Measurements from ENCODE around the gene PLEKHG1. TPM values are rescaled to one million over a fixed set of nuclear protein-coding genes. Genes with fewer than 3 reads are reported as not detected.

Gene PLEKHG1
- total RNA-seq, 1 experiment from 2014 or later = 4.5 TPM

DNA sequence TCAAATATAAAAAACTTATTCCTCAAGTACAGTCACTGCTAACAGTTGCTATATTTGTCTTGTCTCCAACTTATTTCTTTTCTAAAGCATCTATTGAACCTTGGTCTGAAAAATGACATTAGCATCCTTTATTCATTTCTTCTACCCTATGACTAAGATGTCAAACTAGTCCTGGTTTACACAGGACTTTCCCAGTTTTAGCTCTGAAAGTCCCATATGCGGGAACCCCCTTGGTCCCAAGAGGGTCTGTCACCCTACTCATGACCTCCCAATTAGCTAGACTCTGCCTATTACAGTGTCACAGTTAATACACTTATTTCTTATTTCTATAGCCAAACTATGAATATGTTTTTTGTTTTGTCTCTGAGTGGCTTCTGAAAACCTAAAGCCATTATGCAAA, 37.1 kb downstream of the PLEKHG1 start:
- no peaks in the 10 kb centered on the region for H3K36me3 ChIP-seq (ENCODE audit: insufficient read depth, low read length, poor library complexity, severe bottlenecking)
- H3K9me3 ChIP-seq (ENCODE audit: low read depth, low read length, poor library complexity, severe bottlenecking) = no peaks in the 10 kb centered on the region
- H3K27ac ChIP-seq (ENCODE audit: low read depth, low read length, poor library complexity, severe bottlenecking) = no peak overlapping the region
- H3K27me3 ChIP-seq (replicated peaks; ENCODE audit: insufficient read depth, low read depth, low read length, poor library complexity) = no peaks in the 10 kb centered on the region
- ChIA-PET CTCF (interaction anchor here (0.7 kb wide), 1 partner anchor 19 kb away, joined by 3 read pairs; no protein-coding TSS in a partner anchor), POLR2A (ENCODE audit: low non-redundant PET) (no interaction called here)
- BruUV-seq (replicated peaks) = no TSS peak
- intact Hi-C loops (cut with micrococcal nuclease; ENCODE audit: unreplicated experiment) = no loop called here
- no peak overlapping the region for H3K4me3 ChIP-seq (ENCODE audit: low read depth, low read length, poor library complexity, severe bottlenecking)
- no peak for TF ChIP-seq EZH2 (IDR thresholded peaks at IDR 0.05; ENCODE audit: borderline replicate concordance, low read depth, low read length, poor library complexity, severe bottlenecking)
- TF ChIP-seq, protein P1, sequence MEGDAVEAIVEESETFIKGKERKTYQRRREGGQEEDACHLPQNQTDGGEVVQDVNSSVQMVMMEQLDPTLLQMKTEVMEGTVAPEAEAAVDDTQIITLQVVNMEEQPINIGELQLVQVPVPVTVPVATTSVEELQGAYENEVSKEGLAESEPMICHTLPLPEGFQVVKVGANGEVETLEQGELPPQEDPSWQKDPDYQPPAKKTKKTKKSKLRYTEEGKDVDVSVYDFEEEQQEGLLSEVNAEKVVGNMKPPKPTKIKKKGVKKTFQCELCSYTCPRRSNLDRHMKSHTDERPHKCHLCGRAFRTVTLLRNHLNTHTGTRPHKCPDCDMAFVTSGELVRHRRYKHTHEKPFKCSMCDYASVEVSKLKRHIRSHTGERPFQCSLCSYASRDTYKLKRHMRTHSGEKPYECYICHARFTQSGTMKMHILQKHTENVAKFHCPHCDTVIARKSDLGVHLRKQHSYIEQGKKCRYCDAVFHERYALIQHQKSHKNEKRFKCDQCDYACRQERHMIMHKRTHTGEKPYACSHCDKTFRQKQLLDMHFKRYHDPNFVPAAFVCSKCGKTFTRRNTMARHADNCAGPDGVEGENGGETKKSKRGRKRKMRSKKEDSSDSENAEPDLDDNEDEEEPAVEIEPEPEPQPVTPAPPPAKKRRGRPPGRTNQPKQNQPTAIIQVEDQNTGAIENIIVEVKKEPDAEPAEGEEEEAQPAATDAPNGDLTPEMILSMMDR (conservative IDR thresholded peaks at IDR 0.05; ENCODE audit: low read depth, low read length) = no peak
- peaks cover 27% of the 10 kb centered on the region for H3K4me1 ChIP-seq (ENCODE audit: insufficient read depth, low read length, poor library complexity, severe bottlenecking)
- DNase-seq (ENCODE audit: low spot score) = no peak

GRCh38 chr6:150637266-150637665, 37.6 kb downstream of the PLEKHG1 start:
- Histone ChIP-seq H3K36me3 (ENCODE audit: insufficient read depth, low read length, poor library complexity, severe bottlenecking) (no peaks in the 10 kb centered on the region), H3K4me3 (ENCODE audit: low read depth, low read length, poor library complexity, severe bottlenecking) (no peak overlapping the region), H3K27me3 (replicated peaks; ENCODE audit: insufficient read depth, low read depth, low read length, poor library complexity) (no peaks in the 10 kb centered on the region), H3K9me3 (ENCODE audit: low read depth, low read length, poor library complexity, severe bottlenecking) (no peaks in the 10 kb centered on the region), H3K27ac (ENCODE audit: low read depth, low read length, poor library complexity, severe bottlenecking) (no peak overlapping the region), H3K4me1 (ENCODE audit: insufficient read depth, low read length, poor library complexity, severe bottlenecking) (peaks cover 32% of the 10 kb centered on the region)
- intact Hi-C loops (cut with micrococcal nuclease; ENCODE audit: unreplicated experiment) = no loop called here
- BruUV-seq (replicated peaks) = no TSS peak
- POLR2A ChIA-PET (ENCODE audit: low non-redundant PET) = no interaction called here
- no peak for TF ChIP-seq EZH2 (IDR thresholded peaks at IDR 0.05; ENCODE audit: borderline replicate concordance, low read depth, low read length, poor library complexity, severe bottlenecking)
- TF ChIP-seq, protein P1 (conservative IDR thresholded peaks at IDR 0.05; ENCODE audit: low read depth, low read length) = no peak
- no peak for DNase-seq (ENCODE audit: low spot score)
- CTCF ChIA-PET = interaction anchor here (0.7 kb wide), 1 partner anchor 20 kb away, joined by 3 read pairs; no protein-coding TSS in a partner anchor

DNA sequence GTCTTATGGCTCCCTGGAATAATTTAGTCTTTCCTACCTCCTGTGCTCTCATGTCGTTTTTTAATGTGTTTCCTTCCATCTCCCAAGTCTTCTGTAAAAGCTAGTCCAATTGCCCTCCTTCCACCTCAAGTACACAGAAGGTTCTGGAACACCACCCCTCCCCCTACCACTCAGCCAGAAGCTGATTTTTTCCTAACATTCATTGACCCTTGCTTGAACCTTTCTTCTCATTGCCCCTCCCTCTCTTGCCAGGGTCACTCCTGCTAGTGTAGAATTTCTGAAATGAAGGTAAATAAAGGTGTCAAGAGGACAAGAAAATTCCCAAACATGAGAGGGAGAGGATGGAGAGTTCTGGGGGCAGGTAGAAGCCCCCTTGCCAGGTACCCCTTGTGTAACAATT, 38.6 kb downstream of the PLEKHG1 start:
- Histone ChIP-seq H3K36me3 (ENCODE audit: insufficient read depth, low read length, poor library complexity, severe bottlenecking) (no peaks in the 10 kb centered on the region), H3K4me3 (ENCODE audit: low read depth, low read length, poor library complexity, severe bottlenecking) (no peak overlapping the region), H3K4me1 (ENCODE audit: insufficient read depth, low read length, poor library complexity, severe bottlenecking) (peaks cover 39% of the 10 kb centered on the region), H3K27me3 (replicated peaks; ENCODE audit: insufficient read depth, low read depth, low read length, poor library complexity) (no peaks in the 10 kb centered on the region), H3K9me3 (ENCODE audit: low read depth, low read length, poor library complexity, severe bottlenecking) (no peaks in the 10 kb centered on the region), H3K27ac (ENCODE audit: low read depth, low read length, poor library complexity, severe bottlenecking) (no peak overlapping the region)
- DNase-seq (ENCODE audit: low spot score) = no peak
- POLR2A ChIA-PET (ENCODE audit: low non-redundant PET) = no interaction called here
- no TSS peak for BruUV-seq (replicated peaks)
- TF ChIP-seq EZH2 (IDR thresholded peaks at IDR 0.05; ENCODE audit: borderline replicate concordance, low read depth, low read length, poor library complexity, severe bottlenecking) = no peak
- TF ChIP-seq, protein P1 (conservative IDR thresholded peaks at IDR 0.05; ENCODE audit: low read depth, low read length) = no peak
- CTCF ChIA-PET = no interaction called here
- intact Hi-C loops (cut with micrococcal nuclease; ENCODE audit: unreplicated experiment) = no loop called here
